ENCODE results near the gene CUEDC2. TPM values are rescaled to one million over a fixed set of nuclear protein-coding genes. Genes with fewer than 3 reads are reported as not detected.
A peak's percentile ranks its signal among the peaks of the same experiment; 100 is the strongest.

The CUEDC2 gene
- total RNA-seq, 1 donor from 2014 or later: 86.1 TPM

DNA sequence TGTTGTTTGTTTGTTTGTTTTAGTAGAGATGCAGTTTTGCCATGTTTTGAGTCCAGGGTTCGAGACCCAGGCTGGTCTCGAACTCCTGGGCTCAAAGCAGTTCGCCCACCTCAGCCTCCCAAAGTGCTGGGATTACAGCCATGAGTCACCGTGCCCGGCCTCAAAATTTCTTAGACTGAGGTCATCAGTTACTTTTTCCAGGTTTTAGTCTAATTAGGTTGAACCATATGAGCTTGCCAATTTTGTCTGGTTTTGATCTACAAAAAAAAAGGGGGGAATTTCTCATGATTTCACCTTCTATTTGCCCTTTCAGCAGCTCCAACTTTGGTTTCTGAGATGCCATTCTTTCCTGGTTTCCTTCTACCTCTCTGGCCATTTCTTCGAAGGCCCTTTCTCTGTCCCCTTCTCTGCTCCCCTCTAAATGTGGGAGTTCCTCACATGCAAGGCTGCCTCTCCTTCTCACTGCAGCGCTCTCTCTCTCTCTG lies 5.5 kb downstream of the CUEDC2 start:
- Mint-ChIP-seq H3K27ac (no peak overlapping the region), H3K36me3 (no peaks in the 10 kb centered on the region), H3K4me3 (no peak overlapping the region)

DNA sequence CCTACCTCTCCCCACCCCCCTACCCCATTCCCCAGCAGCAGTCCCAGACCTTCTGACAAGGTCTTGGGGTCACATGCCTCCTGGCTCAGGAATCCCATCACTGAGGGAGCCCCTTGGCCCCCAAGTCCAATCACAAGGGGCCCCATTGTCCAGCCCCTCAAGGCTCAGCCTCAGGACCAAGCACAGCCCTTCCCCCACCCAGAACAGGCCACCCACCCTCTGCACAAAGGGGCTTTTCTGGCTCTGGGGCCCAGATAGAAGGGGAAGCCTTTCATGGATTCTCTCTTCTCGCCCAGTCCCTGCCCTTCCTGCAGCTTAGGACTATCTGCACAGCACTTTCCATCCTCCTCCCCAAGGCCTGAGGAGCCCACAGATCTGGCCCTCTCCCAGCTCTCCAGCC lies 6.9 kb downstream of the CUEDC2 start:
- TF ChIP-seq, protein P1, sequence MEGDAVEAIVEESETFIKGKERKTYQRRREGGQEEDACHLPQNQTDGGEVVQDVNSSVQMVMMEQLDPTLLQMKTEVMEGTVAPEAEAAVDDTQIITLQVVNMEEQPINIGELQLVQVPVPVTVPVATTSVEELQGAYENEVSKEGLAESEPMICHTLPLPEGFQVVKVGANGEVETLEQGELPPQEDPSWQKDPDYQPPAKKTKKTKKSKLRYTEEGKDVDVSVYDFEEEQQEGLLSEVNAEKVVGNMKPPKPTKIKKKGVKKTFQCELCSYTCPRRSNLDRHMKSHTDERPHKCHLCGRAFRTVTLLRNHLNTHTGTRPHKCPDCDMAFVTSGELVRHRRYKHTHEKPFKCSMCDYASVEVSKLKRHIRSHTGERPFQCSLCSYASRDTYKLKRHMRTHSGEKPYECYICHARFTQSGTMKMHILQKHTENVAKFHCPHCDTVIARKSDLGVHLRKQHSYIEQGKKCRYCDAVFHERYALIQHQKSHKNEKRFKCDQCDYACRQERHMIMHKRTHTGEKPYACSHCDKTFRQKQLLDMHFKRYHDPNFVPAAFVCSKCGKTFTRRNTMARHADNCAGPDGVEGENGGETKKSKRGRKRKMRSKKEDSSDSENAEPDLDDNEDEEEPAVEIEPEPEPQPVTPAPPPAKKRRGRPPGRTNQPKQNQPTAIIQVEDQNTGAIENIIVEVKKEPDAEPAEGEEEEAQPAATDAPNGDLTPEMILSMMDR (conservative IDR thresholded peaks at IDR 0.05): no peak
- H3K9me3 Mint-ChIP-seq: no peaks in the 10 kb centered on the region
- no peak for DNase-seq (ENCODE audit: extremely low spot score, unreplicated experiment)
- peaks cover 9% of the 10 kb centered on the region for H3K4me1 Mint-ChIP-seq (ENCODE audit: unreplicated experiment)
- no peak overlapping the region for H3K27ac Mint-ChIP-seq
- H3K4me3 Mint-ChIP-seq: no peak overlapping the region
- H3K27me3 Mint-ChIP-seq: peaks cover 6% of the 10 kb centered on the region
- H3K36me3 Mint-ChIP-seq: no peaks in the 10 kb centered on the region

More for the DNA sequence above, 5.5 kb downstream of the CUEDC2 start:
- TF ChIP-seq, protein P1 (conservative IDR thresholded peaks at IDR 0.05): no peak
- peaks cover 9% of the 10 kb centered on the region for H3K4me1 Mint-ChIP-seq (ENCODE audit: unreplicated experiment)
- no peaks in the 10 kb centered on the region for H3K9me3 Mint-ChIP-seq
- H3K27me3 Mint-ChIP-seq: no peaks in the 10 kb centered on the region
- no peak for DNase-seq (ENCODE audit: extremely low spot score, unreplicated experiment)

DNA sequence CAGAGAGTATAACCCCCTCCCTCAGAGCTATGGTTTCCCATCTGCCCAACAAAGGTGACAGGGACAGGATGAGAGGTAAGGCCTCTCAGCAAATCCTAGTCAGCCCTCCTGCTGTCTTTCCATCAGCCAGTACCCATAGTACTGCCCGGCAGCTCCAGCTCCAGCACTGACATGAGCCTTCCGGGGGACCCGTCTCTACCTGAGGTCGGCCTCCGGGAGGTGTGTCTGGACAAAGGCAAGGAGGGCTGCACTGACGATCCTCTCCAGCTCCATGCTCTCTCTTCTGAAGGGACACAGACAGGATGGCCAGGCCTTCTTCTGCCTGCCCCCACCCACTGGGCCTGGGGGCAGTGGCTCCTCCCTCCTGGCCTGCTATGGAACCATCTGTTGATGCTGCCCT lies 7.5 kb downstream of the CUEDC2 start:
- no peaks in the 10 kb centered on the region for H3K36me3 Mint-ChIP-seq
- peaks cover 9% of the 10 kb centered on the region for H3K4me1 Mint-ChIP-seq (ENCODE audit: unreplicated experiment)
- no peak overlapping the region for H3K27ac Mint-ChIP-seq
- TF ChIP-seq, protein P1 (conservative IDR thresholded peaks at IDR 0.05): no peak
- DNase-seq (ENCODE audit: extremely low spot score, unreplicated experiment): peak; percentile 64
- H3K4me3 Mint-ChIP-seq: no peak overlapping the region
- peaks cover 7% of the 10 kb centered on the region for H3K27me3 Mint-ChIP-seq
- H3K9me3 Mint-ChIP-seq: no peaks in the 10 kb centered on the region

DNA sequence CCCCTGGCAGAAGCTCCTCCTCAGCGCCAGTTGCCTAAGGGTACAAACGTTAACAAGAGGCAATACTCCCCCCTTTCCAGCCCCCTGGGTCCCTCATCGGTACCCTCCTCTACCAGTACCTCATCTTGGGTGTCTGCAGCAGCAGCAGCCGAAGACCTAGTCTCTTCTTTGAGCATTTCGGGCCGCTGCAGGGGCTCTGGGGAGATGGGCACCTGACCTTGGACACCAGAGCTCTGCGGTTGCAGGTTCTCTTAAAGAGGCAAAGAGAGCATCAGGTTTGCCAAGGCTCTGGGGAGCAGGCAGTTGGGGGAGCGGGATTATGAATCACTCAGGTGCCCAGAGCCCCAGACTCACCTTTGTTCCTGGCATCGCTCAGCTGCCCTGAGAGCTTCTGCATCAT lies 8.2 kb downstream of the CUEDC2 start:
- Mint-ChIP-seq H3K4me1 (ENCODE audit: unreplicated experiment) (peaks cover 9% of the 10 kb centered on the region), H3K27me3 (peaks cover 11% of the 10 kb centered on the region), H3K36me3 (no peaks in the 10 kb centered on the region), H3K9me3 (no peaks in the 10 kb centered on the region), H3K27ac (no peak overlapping the region), H3K4me3 (no peak overlapping the region)
- DNase-seq (ENCODE audit: extremely low spot score, unreplicated experiment): no peak
- TF ChIP-seq, protein P1 (conservative IDR thresholded peaks at IDR 0.05): no peak

DNA sequence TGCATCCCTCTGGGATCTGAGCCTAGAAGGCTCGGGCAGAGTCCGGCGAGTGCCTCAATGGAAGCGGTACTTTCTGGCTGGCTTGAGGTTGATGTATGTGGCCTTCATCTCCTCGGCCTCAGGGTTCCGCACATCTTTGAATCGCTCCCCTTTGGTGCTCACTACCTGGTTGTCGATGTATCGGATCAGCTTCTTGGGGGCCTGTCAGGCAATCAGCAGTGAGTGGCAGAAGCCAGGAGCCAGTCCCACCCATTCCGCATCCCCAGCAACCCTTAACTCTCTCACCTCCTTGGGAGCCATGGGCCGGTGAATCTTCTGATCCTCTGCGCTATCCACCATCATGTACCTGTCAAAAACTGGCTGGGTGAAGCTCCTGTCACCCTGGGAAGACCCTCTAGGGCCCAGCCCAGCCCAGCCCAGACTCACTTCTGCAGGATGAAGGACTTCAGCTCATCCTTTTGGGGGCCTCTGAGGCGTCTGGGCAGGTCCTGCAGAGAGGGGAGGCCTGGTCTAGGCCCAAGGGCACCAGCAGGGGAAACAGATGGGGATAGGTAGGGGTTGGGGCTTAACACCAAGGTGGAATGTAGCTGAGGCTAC lies 8.9 kb downstream of the CUEDC2 start:
- Mint-ChIP-seq H3K27ac (no peak overlapping the region), H3K4me1 (ENCODE audit: unreplicated experiment) (peaks cover 9% of the 10 kb centered on the region), H3K9me3 (no peaks in the 10 kb centered on the region), H3K27me3 (peaks cover 14% of the 10 kb centered on the region), H3K36me3 (no peaks in the 10 kb centered on the region), H3K4me3 (peak overlapping the region; percentile 70)
- TF ChIP-seq, protein P1 (conservative IDR thresholded peaks at IDR 0.05): no peak
- no peak for DNase-seq (ENCODE audit: extremely low spot score, unreplicated experiment)

All from type B pancreatic cell (in vitro differentiated cells).